GOT3 (cell line): ENCODE results near the gene LCE1C.

Experiments
- DNase-seq: peaks from one replicate; lab custom pipeline; 2025; ENCODE audit warnings: mixed read lengths; lab: John Stamatoyannopoulos, UW

LCE1C gene, protein sequence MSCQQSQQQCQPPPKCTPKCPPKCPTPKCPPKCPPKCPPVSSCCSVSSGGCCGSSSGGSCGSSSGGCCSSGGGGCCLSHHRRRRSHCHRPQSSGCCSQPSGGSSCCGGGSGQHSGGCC

GRCh38 chr1:152806576-152806975 is at the start of gene LCE1C:
Gene LCE1C (minus strand): TSS chr1:152806651. CDS start chr1:152805478, 1,173 bp downstream.
- no peak for DNase-seq

- no peak for DNase-seq
Observed at GRCh38 chr1:152855661-152856060, 49.2 kb upstream of the LCE1C start.

GRCh38 chr1:152842556-152842955 is 36.1 kb upstream of the LCE1C start, which contains the start of gene LCE6A:
Gene LCE6A (plus strand): TSS chr1:152842856. CDS start chr1:152843521, 665 bp downstream.
- no peak for DNase-seq

- no peak for DNase-seq
Observed at GRCh38 chr1:152836870-152837269, 30.4 kb upstream of the LCE1C start.

- DNase-seq: no peak
Observed at GRCh38 chr1:152827173-152827572, 20.7 kb upstream of the LCE1C start, which contains the start of gene LCE1A. Gene LCE1A (plus strand): TSS chr1:152827473. CDS start chr1:152827473, 0 bp downstream.

DNA sequence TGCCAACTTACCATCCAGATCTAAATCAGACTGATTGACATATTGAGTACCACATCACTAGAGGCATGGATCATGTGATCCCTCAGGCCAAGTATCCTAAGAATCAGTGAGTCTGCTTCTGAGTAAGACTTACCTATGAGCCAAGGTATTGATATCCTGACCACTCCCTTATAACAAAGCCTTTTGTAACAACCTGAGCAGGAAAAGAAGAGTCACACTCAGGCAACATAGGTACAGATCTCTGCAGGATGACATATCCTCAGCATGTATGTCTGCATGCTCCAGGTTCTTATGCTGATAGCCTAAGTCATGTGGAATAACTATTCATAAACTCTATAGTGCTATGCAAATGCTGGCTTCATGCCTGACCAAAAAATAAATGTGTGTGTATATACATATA is 18.5 kb upstream of the LCE1C start:
- DNase-seq: no peak

GRCh38 chr1:152823294-152823693 is 16.8 kb upstream of the LCE1C start:
- no peak for DNase-seq

DNA sequence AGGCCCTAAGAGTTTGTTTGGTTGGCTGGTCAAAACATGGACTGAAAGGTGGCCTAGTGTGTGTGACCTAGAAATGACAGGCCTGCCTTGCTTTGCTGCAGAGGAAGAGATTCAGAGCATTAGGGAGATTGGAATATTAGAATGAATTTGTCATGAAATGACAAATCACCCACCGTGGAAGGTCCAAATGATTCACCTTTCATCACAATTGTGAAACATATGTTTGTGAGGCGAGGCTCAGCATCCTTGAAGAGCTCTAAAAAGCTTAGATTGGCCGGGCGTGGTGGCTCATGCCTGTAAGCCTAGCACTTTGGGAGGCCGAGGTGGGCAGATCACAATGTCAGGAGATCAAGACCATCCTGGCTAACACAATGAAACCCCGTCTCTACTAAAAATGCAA is 10.9 kb upstream of the LCE1C start:
- DNase-seq: no peak

- DNase-seq: no peak
Observed at GRCh38 chr1:152811671-152812070, 5.2 kb upstream of the LCE1C start, which contains the start of gene LCE1B. Gene LCE1B (plus strand): TSS chr1:152811971. CDS start chr1:152812447, 476 bp downstream.

- DNase-seq: no peak
Observed at GRCh38 chr1:152811050-152811449, 4.6 kb upstream of the LCE1C start.

DNA sequence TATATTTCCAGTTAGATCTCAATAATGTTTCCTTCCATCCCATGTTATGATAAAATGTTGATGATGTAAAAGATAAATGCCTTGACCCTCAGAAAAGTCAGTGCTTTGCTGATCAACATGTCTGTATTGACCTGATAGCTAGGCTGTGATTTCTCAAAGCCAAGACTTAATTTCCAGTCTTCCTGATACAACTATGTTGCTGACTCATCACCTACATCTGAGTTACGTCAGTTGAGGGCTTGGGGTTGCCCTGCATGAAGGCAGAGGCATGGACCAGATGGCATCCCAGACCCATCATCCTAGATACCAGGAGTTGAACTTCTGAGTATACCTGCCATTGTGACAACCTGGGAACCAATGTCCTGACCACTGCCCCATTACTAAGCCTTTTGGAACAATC is 5.1 kb downstream of the LCE1C start:
- no peak for DNase-seq

DNA sequence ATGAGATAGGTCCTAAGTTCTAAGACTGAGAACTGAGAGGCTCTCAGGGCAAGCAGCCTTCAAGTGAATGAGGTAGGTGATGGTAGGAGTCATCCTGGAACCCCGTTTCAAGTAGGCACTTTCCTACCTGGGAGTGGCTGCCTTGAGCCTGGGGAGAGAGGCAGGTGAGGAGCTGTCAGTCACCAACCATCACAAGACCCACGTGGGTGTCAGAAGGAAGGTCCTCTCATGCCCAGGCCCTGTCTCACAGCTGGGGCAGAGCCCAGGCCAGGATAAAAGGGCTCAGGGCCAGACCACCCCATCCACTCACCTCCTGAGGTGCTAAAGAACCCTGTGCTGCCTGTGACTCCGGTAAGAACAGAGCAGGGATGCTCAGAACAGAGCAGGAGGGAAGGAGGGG is 10.0 kb downstream of the LCE1C start, which contains the start of gene LCE1D:
LCE1D (plus strand) TSS at position 301 of the 400 bp plus-strand sequence. CDS start 1,074 bp downstream, outside the sequence.
- no peak for DNase-seq

DNA sequence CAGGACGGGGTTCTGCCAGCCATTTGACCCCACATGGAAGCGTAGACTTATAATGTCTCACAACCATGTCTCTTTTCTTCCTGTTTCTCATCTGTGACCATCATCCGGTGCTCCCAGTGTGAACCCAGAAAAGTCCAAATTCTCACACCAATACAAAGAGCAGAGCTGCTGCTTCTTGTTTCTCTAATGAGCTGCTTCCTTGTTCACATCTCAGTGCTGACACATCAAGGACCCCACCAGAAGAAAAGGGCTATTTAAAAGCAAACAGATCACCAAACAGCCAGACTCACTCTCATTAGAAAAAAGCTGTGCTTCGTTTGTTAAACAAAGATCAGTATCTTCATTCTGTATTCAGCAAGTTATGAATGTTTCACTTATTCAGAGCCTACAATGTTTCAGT is 10.8 kb downstream of the LCE1C start:
- DNase-seq: no peak

GRCh38 chr1:152786077-152786476 is 20.4 kb downstream of the LCE1C start, which contains the start of gene LCE1E:
Gene LCE1E (plus strand): TSS chr1:152786257. CDS start chr1:152787300, 1,043 bp downstream.
- no peak for DNase-seq

- DNase-seq: no peak
Observed at GRCh38 chr1:152783095-152783494, 23.4 kb downstream of the LCE1C start.

DNA sequence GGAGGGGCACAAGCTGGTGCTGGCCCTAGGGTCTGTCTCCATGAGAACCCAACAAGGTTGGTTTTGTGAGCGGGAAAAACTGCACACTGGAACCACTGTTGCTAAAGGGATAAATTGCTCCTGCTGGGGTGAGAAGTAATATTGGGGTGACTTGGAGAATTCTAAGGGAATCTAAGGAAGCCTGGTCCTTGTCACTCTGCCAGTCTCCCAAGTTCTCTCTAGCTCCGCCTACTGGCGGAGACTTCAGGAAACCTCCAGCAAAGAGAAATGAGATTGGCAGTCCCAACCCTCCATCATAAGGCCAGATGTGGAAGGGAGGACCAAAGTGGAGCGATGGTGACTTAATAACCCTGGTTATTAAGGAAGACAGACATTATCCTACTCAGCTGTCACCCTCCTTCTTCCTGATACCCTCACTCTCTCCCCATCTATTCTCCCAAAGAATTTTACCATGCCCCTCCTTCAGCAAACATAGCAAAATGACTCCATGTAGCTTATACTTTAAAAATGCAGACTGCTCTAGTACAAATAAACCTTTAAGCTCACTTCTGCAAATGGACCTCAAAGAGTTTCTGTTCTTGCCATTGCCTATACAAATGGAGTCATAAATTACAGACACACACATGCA is 28.8 kb downstream of the LCE1C start:
- no peak for DNase-seq

GRCh38 chr1:152776361-152776760 is 30.1 kb downstream of the LCE1C start:
- DNase-seq: no peak

- DNase-seq: no peak
Observed at GRCh38 chr1:152774875-152775274, 31.6 kb downstream of the LCE1C start, which contains the start of gene LCE1F. Gene LCE1F (plus strand): TSS chr1:152775140. CDS start chr1:152776372, 1,232 bp downstream.

DNA sequence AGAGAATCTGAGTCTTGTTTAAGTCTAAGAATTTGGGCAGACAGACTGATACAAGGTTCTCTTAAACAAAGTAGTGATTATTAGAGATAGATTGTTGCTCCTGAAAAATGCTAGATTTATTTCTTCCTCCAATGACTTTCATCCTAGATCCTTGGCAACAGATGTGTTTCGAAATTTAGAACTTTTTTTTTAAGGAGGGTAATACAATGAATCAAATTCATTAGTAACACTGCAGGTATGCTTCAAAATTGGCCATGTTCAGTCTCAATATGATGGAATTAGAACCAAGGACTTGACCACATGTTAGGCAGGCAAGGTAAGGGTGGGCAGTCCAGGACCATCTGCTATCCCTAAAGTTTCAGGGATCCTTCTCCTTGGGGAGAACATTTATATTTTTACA is 36.0 kb downstream of the LCE1C start:
- DNase-seq: no peak

DNA sequence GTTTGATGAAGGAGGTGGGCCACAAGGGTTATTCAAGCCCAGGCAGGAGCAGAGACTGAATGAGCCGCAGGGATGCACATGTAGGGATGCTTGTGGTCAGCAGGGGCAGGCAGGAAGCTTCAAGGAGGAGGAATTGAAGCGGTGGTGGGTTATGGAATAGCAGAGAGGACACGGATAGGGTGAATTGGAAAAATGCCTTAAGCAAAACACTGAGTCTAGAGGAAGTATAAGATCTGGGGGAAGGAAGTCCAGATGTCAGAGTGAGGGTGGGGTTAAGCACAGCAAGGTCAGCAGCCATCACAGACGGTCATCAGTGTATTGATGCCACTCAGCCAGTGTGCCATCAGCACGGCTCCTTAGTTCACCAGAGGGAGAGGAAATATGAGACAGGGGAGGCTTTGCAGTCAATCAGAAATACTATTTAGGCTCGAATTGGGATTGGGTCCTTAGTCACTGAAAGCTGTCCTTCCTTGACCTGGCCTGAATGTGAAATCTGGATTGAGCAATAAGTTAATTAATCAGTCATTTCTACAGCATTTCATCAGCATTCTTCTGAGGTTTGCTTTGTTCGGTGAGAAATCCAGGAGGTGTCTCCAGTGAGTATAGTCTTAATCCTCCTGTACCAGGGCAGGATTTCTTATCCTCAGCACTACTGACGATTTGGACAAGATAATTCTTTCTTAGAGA is 37.5 kb downstream of the LCE1C start:
- no peak for DNase-seq

- no peak for DNase-seq
Observed at GRCh38 chr1:152761609-152762213, 44.7 kb downstream of the LCE1C start.

GRCh38 chr1:152760551-152761190 is 45.8 kb downstream of the LCE1C start:
- DNase-seq: no peak
